NCI-H526 (cell line): ENCODE data around the gene OSBPL10.

Experiments
- DNase-seq, 2 experiments: peaks; one replicate each; lab custom pipeline; 2025; lab: John Stamatoyannopoulos, UW

Gene OSBPL10

DNA sequence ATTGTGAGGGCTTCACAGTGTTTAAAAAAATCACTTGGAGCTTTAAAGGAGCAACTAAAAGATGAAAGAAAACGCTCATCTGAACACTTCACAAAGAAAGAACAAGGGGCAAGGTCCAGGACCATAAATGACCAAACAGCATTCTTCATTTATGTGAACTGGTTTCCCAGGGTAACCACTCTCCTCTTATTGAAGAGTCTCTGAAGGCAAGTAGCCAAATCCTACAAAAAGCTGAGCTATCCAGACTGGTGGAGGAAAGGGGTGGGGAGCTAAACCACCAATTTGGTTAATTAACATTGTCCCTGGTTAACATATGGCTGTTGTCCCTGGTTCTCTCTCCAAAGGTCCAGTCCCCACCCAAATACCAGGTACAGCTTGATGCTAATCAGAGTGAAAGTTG lies 58.1 kb downstream of the OSBPL10 start:
- no peak for DNase-seq

DNA sequence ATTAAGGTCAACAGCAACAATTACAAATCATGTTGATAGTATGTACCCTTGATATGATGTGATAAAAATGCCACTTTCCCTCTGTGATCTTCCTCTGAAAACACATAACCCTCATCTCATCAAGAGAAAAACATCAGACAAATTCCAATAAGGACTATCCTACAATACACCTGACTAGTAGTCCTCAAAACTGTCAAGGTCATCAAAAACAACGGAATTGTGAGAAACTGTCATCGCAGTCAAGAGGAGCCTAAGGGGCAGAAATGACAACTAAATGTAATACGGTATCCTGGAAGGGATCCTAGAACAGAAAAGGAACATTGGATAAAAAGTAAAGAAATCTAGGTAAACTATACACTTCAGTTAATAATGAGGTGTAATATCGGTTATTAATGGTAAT lies 59.2 kb downstream of the OSBPL10 start:
- DNase-seq = no peak

DNA sequence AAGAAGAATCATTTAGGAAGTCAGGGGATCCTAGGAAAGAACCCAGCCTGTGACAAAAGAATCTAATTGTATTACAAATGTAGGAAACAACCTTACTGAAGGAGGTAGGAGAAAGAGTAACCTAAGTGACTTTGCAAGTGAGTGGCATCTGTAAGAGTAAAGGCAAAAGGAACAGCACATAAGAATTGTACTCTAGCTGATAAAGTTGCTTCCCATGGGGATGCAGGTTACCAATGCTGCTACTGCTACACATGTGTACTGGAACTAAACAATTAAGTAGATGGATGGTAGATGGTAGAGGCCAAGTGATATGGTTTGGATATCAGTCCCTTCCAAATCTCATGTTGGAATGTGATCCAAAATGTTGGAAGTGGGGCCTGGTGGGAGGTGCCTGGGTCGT lies 60.8 kb downstream of the OSBPL10 start:
- DNase-seq = no peak

DNA sequence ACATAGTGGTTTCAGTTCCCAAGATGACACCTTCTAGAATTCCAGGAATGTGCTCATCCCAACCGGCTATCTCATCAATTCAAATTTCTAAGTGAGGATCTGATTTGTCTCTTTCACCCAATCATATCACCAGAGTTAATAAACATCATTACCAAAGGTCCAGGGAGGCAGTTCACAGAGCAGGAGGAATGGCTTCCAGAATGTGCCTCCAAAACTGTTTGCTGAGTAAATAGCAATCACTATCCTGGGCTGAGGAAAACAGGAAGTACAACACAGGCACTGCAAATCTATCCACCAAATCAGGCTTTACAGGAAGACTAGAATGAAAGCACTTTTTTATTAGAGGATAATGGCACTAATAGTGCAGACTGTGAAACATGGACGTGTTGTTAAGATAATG lies 61.5 kb downstream of the OSBPL10 start:
- DNase-seq = no peak

DNA sequence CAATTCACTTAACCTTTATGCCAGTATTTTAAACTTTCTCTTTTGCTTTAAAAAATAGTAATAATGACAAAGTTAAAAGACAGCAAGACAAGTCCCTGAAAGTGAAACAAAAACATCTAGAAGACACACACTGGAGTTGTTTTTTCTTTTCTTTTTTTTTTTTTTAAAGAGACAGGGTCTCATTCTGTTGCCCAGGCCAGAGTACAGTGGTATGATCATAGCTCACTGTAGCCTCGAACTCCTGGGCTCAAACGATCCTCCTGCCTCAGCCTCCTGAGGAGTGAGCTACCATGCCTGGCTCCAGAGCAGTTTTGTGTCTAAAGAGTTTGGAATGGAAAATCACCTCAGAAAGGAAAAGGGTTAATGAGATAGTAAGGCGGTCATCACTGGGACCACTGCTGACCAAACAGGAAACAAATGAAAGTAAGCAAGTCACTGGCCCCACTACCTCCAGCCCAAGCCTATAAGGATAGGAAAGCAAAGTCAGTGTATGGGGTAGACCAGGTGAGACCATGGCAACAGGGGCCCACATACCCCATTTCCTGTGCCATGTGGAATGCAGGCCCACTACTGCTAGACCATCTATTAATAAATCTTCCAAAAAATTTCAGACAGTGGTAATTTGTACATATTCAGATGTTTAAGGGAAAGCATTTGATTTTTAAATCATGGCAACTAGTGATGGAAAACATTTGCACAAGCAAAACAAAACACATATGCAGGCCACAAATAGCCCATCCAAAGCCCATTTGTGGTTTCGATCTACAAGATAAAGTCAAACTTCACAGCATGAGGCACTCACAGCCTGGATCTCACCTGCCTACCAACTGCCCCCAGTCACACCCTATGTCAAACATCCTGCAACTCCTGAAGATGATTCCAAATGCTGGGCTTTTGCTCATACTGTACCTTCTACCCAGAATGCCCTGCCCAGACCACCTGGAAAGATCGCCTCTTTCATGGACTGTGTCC lies 62.6 kb downstream of the OSBPL10 start:
- no peak for DNase-seq

DNA sequence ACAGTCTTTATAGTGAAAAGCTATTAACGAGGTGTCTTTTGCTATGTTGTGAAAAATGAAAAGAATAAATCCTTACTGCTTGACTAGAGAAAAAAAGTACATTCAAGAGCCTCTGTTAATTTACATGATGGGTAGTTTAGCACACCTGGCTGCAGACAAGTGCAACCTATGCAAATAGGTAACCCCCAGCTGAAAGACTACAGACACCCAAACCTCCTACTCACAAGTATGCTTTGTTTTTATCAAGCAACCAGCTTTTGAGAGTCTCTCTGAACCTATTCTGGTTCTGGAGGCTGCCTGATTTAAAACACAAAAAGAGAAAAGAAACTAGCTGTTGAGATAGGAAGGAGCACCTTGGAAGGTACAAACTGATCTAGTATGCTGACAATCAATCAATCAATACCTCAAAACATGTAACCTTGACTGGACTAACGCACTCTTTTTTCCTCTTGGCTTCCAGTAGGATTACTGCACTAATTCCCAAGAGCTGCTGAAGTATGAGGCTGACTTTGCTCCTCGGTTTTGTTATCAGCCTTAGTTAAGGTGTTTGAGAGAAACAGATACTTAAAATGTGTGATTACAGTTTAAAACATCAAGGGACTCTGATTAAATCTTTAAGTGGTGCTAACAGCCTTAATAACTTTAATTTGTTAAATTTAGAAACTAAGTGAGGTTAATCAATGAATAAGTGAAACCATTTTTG lies 63.6 kb downstream of the OSBPL10 start:
- peak; percentile 60 to 65 for DNase-seq

DNA sequence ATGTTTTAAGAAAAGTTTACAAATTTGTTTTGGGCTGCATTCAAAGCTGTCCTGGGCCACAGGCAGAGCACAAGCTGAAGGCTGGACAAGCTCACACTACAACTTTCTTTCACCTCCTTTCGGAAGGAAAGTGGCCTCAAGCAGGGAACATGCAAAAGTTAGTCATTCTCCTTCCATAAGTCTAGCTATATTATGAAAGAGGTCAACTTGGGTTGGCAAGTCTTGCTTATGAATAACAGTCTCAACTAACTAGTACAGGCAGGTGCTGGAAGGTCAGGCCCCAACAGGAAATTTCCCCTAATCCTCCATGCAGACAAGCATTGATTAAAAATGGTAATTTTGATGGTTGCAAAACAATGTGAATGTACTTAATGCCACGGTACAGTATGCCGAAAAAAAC lies 69.4 kb downstream of the OSBPL10 start:
- no peak for DNase-seq

DNA sequence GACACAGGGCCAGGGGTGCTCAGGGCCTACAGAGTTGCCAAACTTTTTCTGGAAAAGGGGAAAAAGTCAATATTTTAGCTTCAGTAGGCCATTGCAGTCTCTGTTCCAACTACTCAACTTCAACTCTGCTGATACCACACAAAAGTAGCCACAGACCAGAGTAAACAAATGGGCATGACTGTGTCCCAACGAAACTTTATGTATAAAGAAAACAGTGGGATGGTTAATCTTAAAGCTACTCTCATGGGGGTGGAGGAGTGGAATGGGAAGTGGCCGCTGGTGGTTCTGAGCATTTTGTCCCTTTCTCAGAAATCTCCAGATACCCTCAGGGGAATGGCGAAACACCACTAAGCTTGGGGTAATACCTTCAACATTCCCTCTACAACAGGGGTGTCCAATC lies 69.9 kb downstream of the OSBPL10 start:
- DNase-seq = no peak

DNA sequence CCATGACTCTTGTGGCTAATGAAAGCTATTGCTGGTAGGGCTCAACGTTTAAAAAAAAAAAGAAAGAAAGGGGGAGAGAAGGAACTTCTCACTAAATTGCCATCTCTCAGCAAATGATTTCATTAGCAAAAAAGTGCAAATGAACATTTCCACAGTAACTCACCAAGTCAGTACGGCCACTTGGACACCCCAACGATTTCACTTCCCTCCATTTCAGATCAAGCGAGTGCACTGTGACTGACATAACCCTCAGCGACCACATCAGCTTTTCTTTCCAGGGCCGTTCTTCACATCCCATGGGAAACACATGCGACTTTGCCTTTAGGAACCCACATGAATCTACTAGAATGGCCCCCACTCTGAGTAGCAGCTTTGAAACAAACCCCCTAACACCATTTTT lies 71.6 kb downstream of the OSBPL10 start:
- DNase-seq = no peak

DNA sequence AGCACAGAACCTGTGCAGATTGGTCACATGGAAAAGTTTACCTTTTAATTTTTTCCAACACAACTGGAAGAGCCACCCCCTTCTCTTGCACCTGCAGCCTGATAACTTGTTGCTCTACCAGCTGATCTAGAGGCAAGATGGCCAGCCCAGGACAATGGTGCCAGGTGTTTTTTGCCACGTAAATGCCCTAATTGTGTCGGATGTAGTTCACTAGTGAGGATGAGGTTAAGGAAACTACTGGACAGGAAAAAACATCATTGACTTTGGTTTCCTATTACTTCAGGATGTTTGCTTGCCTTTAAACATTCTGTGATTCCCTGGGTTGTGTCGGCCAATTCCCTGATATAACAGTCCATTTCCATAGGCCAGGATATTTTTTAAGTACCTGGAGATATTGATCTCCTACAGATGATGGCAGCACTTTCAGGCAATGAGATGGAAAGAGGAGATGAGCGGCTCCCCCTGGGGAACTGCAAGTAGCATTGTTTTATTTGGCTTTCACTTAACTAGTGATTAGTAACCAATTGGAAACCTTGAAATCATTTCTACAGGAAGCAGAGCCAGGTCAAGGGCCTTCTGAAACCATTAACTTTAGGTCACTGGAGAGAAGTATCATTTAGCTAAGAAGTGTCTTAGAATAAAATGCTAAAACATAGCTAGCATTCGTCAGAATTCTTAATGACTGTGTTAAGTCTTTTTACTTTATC lies 72.5 kb downstream of the OSBPL10 start:
- no peak for DNase-seq

DNA sequence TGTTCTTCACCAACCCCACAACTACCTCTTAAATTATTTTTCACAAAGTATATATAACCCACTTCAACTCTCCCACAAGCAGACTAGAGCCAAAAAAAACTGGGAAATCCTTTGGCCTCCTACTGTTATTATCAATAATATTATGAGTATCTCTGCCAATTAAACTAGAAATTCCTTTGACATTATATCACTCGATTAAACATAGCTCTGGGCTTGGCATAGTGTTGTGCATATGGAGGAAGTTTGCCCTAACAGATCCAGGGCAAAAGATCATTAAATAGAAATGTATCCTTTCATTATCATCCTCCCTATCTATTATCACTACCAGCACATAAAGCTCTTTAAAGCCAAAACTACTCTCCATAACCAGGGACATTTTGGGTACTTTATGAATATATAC lies 74.9 kb downstream of the OSBPL10 start:
- DNase-seq = no peak

DNA sequence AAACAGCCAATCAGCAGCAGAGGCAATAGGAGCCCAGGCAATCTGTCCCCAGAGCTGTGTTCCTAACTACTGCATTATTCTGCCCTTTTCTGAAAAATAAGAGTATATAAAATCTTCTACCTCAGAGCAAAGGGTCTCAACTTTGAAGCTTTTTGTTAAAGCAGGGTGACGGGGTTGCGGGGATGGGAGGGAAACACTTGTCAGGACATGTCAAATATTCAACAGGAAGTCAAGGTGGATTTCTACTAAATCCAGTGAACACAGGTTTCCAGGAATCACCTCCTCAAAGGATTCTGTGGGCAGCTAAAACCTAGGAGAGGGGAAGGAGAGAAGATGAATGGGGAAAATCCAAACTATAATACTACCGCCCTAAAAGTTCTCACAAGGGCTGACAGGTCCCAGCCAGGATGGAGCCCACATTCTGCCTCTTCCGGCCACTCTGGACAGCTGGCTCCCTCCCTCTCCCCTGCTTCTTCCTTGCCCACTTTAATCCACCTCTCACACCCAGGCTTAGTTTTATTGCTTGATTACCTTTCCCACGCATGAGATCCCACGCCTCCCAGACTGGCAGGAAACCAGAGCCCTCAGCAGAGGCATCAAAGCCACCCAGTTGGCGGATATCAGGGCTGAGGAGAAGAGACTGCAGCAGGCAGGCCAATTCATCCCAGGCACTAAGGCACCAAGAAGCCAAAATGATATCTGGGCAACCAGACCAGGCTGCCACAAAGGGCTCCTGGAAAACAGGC lies 77.2 kb downstream of the OSBPL10 start:
- no peak for DNase-seq

DNA sequence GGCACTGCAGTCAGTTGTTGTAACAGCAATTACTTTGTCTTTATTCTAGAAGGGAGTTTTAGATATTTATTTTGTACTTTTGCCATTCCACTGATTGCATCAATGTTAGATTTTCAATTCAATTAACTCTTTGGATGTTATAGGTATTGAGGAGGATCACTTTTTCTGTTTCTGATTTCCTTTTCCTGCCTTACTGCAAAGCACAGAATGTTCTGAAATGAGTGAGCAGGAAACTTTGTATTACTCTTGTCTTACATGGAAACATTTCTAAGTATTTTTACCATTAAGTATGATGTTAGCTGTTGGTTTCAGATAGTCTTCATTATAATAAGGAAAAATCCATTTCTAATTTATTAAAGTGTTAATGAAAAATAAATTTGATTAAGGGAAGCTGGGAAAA lies 80.5 kb downstream of the OSBPL10 start:
- no peak for DNase-seq

DNA sequence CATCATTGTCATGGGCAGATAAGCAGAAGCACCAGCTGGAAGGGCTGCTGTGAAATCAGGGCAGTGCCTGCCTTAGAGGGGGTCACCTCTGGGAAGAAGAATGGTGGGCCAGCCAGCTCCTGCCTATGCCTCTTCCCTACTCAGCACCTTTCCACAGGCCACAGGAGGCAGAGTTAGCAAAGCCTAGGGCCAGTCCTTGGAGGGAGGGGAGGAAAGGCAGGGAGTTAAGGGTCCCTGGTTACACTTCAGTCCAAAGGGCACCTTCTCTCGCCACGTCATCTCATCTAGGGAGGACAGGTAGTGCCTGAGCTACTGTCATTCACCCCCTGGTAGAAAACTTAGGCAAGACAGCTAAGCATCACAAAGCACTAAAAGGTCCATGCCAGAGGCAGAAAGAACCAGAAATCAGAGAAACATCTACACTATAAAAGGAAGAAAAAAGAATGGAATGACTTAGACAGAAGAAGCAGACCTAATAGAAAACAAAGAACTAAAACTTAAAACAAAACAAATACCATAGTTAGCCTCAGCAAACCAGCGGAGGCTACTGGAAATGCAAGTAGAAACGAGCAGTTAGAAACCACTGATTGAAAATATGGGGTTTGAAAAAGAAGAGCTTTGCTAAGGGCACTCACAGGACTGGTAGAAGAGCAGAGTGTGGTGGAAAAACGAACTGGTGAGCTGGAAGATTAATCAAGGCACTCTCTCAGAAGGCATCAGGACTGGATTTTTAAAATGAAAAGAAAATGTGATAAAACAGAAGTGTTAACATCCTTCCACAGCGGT lies 84.2 kb downstream of the OSBPL10 start:
- DNase-seq = no peak

DNA sequence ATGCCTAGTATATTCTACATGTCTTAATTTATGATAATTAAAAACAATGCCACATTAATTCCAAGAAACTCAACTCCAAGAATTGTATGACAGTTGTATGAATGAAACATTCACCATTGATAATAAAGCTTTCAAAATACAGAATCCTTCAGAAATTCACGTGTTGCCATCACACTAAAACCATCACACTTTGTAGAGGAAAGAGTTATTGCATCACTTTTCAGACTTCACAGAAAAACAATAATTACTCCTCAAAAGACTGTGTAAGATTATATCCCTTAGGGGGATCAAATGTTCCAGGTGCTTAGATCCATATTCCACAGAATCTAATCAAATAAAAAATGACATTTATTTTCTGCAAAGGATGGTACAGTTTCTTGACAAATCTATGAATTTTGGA lies 85.0 kb downstream of the OSBPL10 start:
- DNase-seq = no peak

DNA sequence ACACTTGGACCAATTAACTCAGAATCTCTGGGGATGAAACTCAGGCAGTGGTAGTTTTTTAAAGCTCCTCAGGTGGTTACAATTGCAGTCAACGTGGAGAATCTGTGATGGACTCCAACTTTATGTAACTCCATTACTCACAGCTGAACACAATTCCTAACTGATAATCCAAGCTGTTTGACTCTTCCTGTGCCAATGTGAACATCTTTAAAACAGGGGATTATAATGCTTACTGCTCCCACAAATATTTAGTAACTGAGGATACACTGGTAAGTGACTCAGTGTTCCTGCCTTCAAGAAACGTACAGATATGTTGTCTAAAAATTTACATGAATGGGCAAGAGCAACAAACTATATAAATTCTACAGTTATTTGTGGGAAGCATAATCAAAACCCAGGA lies 85.6 kb downstream of the OSBPL10 start:
- no peak for DNase-seq

DNA sequence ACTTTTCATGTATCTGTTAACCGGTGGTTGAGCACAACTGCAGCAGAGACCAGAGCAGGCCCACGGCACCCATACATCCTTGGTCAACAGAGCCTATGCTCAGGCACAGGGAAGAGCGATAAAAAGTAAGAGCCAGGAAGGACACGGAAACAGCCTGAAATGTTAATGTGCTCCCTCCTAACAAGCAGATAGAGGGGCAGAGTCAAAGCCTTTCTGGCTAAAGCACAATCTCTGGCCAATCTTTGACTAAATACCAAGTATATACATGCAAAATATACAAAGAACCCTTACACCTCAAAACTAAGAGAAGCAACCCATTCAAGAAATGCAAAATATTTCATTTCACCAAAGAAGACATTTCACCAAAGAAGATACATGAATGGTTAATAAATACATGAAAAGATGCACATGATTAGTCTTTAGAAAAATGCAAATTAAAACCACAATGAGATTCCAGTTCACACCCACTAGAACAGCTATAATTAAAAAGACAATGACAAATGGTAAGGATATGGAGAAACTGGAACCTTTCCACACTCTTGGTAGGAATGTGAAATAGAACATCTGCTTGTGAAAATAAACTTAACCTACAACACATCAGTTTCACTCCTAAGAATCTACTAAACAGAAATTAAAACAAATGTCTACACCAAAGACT lies 88.0 kb downstream of the OSBPL10 start:
- DNase-seq = no peak

DNA sequence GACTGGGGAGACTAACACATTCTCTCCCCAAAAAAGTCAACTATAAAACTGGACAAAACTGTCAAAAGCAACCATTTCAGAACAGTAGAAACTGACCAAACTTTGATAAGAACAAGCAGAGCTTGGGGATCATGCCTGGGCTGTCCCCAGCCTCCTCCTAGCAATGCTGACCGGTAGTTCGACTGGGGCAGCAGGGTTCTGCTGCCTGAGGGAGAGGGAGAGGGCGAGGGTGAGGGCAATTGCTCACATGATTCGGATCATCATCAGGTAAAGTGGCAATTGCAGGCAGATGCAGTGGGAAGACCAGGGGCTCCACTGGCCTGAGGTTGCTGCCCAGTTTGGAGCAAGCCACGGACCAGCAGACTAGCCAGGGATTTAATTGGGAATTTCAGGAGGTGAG lies 88.6 kb downstream of the OSBPL10 start:
- DNase-seq = no peak

DNA sequence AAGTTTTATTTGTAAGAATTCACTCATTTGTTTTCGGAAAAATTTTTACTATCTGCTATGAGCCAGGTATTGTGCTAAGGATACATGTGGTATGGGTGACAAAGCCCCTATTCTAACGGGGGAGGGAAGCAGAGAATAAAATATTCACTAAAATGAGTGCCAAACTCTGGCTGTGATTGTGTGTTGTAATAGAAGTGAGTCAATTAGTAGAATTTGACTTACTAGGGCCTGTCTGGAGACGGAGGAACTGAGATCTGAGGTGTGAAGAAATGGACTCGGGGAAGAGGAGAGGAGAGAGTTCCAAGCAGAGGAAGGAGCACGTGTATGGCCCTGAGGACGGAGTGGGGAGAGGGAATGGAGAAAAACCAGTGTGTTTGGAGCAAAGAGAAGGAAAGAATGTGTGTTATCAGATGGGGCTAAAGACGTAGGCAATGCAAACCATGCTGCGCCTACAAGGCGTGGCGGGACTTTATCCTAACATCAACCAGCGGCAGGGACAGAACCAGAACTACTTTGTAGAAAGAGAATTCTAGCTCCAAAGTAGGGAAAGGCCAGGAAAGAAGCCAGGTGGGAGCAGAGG lies 89.1 kb downstream of the OSBPL10 start:
- no peak for DNase-seq

DNA sequence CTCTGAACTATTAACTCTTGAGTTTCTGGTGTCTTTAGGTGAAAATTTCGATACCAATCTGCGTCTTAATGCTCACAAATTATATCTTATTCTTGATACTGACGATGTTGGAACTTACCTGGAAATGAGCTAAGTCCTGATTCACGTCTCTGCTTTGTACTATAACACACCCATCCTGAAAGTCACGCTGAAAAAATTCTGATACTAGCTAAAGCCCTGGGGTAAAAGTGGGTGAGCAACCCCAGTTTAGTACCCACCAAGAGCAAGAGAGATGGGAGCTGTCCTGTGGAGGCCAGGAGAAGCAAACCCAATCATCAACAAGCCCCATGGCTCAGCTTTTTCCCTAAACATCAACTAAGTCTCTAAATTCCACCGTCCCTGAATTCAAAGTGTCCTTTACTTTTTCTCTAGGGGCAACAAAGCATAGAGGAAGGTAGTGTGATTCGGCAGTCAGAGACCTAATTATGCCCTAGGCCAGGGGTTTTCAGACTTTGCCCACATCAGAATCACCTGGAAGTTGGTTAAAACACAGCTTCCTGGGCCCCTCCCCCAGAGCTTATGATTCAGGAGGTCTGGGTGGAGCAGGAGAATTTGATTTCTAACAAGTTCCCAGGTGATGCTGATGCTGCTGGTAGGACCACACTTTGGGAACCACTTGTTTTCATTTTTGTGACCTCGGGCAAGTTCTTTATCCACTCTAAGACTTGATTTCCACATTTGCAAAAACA lies 90.2 kb downstream of the OSBPL10 start:
- no peak for DNase-seq
